ENCODE data around the gene DOCK3.

DOCK3 gene

GRCh38 chr3:51380601-51381332 lies 706.0 kb downstream of the DOCK3 start:
- DNase-seq (ENCODE audit: low read depth), result no peak
- H3K4me3 ChIP-seq (ENCODE audit: low read depth, low read length), result no peak overlapping the region
- TF ChIP-seq CTCF (IDR thresholded peaks at IDR 0.05; ENCODE audit: insufficient read depth, low read depth, low read length, missing control alignments), result no peak

- TF ChIP-seq CTCF (IDR thresholded peaks at IDR 0.05; ENCODE audit: insufficient read depth, low read depth, low read length, missing control alignments), result no peak
- DNase-seq (ENCODE audit: low read depth), result no peak
- H3K4me3 ChIP-seq (ENCODE audit: low read depth, low read length), result no peak overlapping the region
Measured at GRCh38 chr3:51381333-51381705, 706.6 kb downstream of the DOCK3 start.

GRCh38 chr3:51382076-51382745 lies 707.5 kb downstream of the DOCK3 start:
- H3K4me3 ChIP-seq (ENCODE audit: low read depth, low read length), result no peak overlapping the region
- DNase-seq (ENCODE audit: low read depth), result no peak
- no peak for TF ChIP-seq CTCF (IDR thresholded peaks at IDR 0.05; ENCODE audit: insufficient read depth, low read depth, low read length, missing control alignments)

DNA sequence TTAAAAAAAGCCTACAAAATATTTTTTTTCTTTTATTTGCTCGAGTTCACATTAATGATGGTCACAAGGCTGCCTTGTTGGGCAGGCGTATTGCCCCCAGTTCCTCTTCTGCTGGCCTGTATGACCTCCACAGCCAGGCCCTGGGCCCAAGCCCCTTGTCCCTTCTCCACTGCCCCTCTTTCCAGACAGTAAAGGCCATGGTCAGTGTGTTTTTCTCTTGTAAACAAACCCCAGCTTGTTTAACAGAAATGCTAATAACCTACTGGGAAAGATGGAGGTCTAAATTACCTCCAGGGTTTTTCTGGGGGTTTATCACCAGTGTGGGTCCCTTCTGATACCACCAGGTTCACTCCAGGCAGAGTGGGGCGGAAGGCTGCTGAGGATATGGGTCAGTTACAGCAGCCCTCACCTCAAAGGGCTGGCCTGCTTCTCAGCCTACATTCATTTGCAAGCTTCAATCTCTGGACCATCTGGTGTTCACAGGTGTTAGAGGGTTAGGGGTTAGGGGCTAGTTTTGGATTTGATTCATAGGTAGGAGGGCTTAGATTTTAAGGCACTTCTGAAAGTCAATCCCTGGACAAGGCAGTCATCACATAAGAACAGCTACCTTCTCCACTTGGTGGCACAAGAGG lies 708.3 kb downstream of the DOCK3 start:
- no peak for DNase-seq (ENCODE audit: low read depth)
- peak overlapping the region; percentile 94 for H3K4me3 ChIP-seq (ENCODE audit: low read depth, low read length)
- TF ChIP-seq CTCF (IDR thresholded peaks at IDR 0.05; ENCODE audit: insufficient read depth, low read depth, low read length, missing control alignments), result no peak

DNA sequence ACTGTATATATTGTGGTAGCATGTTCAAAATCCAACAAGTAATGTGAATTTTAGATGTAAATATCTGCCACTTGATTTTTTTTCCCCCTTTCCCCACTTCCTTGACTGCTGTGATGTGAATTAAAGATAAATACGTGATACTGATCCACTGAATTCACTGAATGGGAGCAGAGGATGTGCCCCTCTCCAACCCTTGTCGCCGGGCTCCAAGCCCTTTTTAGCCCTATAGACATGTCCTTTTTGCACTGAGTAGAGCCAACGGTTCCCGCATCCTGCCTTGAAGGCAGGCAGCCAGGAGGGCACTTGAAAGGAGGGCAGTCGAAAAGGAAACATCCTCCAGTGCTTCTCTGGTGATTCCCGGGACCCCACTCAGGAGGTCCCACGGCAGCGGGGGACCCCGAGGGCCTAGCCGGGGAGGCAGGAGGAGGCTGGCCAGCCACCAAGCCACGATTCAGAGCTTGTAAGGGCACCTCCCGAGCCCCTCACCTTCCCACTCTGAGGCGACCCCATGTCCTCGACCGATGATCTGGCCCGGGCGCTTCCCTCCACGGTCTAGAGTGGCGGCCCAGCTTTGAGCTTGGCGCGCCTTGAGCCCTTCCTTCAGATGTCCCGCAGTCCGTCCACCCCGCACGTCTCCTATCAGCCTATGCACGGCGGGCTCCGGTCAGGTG lies 709.5 kb downstream of the DOCK3 start:
- H3K4me3 ChIP-seq (ENCODE audit: low read depth, low read length), result peak overlapping the region; percentile 94
- no peak for TF ChIP-seq CTCF (IDR thresholded peaks at IDR 0.05; ENCODE audit: insufficient read depth, low read depth, low read length, missing control alignments)
- DNase-seq (ENCODE audit: low read depth), result peak; percentile 55

GRCh38 chr3:51384726-51385473 lies 710.2 kb downstream of the DOCK3 start, which contains the start of gene MANF:
Gene MANF (plus strand): TSS chr3:51385291. CDS start chr3:51385343, 52 bp downstream.
- no peak for TF ChIP-seq CTCF (IDR thresholded peaks at IDR 0.05; ENCODE audit: insufficient read depth, low read depth, low read length, missing control alignments)
- peak within 1 kb of the TSS; percentile 94 for H3K4me3 ChIP-seq (ENCODE audit: low read depth, low read length)
- DNase-seq (ENCODE audit: low read depth), result peak; percentile 99
